GM15510 (cell line): Measurements from ENCODE around the gene MED27.

Source experiments
- POLR2A ChIP-seq: IDR thresholded peaks from 3 replicates; pipeline ENCODE4 v1.6.1; 2011; ENCODE audit warnings: borderline replicate concordance; ENCODE audit not compliant: insufficient read length; ENCODE audit errors: extremely low read depth

Gene MED27

DNA sequence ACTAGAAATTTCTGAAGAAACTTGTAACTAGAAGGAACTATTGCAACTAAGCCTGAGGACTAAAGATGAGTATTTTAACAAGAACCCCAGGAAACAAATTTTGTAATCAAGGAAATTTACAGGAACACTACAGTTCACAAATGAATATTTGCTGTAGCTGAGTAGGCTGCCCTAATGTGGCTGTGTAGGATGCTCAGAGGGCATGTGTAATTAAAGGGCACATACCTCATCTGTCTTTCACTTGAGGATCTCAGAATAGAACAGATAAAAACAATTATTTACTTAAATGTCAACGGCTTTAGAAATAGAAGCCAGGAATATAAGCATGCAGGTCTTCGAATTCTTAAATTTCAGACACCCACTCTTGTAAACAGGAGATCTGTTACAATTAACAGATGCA lies 119.8 kb downstream of the MED27 start:
- TF ChIP-seq POLR2A: no peak

DNA sequence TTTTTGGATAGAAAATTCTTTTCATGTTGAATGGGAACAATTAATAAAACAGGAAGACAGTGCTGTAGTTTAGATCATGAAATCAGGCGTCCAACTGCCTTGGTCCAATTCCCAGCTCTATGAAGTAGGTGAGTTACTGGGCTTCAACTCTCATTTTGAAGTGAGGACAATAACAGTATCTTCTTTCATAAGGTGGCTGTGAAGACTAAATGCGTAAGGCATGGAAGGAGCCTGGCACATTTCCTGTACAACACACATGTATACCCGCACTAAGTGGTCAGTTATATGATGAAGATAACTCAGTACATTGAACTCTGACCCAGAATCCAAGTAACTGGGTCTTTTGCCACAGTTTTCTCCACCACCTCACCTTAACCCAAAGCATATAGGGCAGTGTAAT lies 120.6 kb downstream of the MED27 start:
- no peak for TF ChIP-seq POLR2A

DNA sequence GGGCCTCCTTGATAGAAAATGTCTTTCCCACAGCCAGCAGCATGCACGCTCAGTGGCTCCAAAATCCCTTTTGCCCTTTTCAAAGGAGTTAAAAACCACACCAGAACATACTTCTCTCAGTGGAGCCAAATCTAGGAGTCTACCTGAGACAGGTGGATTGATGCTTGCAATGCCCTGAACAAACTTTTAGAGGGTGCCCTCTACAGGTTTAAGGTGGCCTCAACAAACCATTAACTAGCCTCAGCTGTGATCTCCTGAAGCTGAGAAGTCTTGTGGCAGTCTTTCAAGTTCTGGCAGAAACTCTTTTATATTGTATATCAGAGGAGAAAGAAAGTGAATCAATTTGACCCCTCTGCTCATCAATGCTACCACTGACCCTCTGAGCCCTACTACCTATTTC lies 125.4 kb downstream of the MED27 start:
- TF ChIP-seq POLR2A: no peak

DNA sequence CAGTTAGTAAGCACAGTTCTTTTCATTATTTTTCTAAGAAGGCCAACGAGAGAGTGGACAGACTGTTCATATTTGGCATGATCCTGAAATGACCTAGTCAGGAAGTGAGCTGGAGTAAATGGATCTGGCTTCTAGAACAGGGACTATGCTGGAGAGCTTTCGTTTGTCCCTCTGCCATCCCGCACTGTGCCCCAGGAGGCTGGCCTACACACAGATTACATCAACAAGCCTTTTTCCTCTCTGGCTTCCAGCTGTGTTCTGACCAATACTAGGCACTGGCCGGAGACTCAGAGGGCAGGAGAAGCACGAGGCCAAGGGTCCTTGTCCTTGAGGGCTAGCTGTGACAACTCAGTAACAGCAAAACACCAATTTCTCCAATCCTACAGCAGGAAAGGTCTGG lies 127.8 kb downstream of the MED27 start:
- TF ChIP-seq POLR2A: no peak

DNA sequence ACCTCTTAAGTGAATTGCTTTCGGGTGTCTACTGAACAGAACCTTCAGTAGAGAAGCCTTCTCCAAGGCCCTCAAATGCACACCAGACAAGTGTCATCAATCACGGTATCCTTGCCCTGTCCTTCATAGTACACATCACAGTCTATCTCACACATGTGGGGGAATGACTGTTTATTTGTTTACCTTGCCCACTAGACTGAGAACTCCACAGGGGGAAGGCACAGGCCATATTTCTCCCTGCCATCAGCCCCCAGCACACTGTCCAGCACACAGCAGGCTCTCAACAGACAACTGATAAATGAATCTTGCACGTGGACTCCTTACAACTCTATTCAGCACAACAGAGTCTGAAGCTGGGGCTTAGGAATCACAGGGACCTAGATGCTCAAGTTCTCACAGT lies 128.5 kb downstream of the MED27 start:
- TF ChIP-seq POLR2A: no peak

DNA sequence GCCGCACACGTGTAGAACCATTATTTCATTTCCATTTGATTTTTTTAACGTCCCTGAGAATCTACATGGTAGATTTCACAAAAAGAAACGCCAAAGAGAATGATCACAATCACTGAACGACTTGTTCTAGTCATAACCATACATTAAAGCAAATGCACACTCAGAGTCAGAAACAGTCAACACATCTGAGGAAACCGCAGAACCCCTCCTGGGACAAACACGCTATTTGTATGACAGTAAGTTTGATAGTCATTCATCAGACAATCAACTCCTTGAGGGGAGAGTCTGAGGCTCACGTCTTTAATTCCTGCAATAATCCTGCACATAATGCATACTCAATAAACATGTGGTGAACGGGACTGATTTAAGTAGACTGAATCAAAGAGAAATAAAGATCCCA lies 129.2 kb downstream of the MED27 start:
- no peak for TF ChIP-seq POLR2A

DNA sequence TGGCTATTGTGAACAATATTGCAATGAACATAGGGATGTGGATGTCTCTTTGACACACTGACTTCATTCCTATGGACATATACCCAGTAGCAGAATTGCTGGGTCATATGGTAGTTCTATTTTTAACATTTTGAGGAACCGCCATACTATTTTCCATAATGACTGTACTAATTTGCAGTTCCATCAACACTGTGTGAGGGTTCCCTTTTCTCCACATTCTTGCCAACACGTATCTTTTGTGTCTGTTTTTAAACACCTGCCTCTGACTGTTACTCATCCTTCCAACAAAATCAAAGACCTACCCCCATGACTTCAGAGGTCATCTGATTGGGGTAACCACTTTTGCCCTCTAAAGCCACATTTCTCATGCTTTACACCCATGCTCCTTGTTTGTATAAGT lies 133.5 kb downstream of the MED27 start:
- TF ChIP-seq POLR2A: no peak

DNA sequence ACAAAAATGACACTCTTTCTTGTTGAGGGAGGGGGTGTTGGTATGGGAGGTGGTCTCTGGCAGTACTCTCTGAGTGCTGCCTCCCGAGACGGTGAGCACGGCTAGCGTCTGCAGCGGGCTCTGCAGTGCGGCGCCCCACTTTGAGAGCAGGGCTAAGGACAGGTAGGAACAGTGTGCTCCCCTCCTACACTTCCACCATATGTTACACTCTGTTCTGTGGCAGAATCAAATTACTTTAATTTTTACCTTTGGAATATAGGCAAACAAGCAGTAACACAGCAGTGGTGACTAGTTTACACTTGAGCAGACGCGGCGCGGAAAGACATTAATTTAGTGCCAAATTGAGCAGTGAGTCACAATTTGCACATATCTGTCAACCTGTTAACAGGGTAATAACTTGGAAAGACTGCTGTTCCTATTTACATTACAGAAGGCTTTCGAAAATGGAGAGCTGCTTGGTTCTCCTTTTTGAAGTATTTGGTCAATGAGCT lies 136.3 kb downstream of the MED27 start:
- no peak for TF ChIP-seq POLR2A

DNA sequence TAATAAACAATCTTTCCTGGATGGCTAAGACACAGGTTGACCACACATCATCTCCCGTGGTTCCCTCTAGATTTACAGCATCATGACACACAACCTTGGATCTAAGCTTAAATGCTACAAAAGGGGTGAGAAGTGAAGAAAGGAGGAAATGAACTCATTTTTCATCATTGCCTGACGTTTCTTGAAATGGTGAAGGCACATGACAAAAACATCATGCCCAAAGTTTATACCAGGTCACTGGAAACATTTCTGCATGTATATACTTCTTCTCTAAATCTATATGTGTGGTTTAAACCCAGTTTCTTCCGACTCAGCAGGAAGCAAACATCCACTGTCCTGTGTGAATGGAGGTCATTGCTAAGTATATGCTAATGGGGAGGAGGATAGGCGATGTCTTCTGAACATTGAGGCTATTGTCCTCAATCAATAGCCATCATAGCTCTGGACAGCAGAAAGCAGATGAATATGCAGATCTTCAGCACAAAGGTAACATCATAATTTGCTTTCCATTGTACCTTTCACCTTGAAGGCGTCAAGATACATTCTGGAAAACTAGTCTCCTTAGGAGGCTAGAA lies 137.4 kb downstream of the MED27 start:
- no peak for TF ChIP-seq POLR2A

DNA sequence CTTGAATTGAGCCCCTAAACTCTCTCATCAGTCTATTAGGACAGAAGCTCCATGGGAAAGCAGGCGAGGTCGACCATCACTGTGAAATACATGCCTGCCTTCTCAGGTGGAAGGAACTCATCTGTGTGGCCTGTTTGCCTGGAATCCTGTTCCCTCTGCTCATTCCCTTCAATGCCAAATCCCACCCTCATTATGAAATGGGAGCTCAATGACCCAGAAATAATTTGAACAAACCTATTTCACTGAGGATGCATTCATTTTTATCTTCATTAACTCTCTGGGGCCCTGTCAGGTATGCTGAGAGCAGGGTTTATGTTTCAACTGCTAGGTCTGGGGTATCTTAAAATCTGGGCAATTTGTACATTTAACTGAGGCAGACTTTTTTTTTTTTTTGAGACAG lies 142.2 kb downstream of the MED27 start:
- TF ChIP-seq POLR2A: no peak

DNA sequence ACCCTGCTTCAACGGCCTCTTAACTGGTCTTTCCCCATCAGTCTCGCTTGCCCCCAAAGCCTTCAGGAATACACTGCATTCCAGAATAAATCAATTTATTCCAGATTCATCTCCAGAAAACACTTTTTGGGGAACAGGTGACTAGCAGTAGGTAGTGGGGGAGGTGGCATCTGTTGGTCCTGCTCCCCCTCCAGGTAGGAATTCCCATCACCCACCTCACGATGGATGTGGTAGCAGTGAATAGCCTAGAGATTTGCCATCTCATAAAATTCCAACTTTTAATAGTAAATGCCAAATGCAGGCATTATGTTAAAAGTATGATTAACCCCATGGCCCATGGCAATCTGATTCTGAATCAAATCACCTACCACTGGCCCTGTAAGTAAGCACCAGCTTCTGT lies 142.7 kb downstream of the MED27 start:
- TF ChIP-seq POLR2A: no peak

DNA sequence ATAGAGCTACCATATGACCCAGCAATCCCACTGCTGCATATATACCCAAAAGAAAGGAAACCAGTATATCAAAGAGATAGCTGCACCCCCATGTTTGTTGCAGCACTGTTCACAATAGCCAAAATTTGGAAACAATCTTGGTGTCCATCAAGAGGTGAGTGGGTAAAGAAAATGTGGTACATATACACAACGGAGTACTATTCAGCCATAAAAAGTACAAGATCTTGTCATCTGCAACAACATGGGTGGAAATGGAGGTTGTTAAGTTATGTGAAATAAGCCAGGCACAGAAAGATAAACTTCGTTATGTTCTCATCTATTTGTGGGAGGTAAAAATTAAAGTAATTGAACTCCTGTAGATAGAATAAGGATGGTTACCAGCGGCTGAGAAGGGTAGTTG lies 145.0 kb downstream of the MED27 start:
- no peak for TF ChIP-seq POLR2A

DNA sequence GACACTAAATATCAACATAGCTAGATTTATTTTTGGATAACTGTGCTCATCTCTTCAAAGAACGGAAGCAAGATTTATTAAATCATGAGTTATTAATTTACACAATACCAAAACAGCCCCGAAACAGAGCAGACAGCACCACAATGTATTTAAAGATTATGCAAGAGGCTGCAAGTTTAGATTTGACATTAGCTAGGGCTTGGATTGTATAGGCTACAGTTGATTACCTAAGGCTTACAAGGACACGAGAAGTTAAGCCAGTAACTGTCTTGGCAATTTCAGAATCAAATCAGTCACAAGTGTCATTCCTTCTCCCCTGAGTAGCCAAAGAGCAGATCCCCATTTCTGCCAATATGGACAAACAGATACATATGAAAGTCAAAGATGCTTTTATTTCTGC lies 152.6 kb downstream of the MED27 start:
- TF ChIP-seq POLR2A: no peak

DNA sequence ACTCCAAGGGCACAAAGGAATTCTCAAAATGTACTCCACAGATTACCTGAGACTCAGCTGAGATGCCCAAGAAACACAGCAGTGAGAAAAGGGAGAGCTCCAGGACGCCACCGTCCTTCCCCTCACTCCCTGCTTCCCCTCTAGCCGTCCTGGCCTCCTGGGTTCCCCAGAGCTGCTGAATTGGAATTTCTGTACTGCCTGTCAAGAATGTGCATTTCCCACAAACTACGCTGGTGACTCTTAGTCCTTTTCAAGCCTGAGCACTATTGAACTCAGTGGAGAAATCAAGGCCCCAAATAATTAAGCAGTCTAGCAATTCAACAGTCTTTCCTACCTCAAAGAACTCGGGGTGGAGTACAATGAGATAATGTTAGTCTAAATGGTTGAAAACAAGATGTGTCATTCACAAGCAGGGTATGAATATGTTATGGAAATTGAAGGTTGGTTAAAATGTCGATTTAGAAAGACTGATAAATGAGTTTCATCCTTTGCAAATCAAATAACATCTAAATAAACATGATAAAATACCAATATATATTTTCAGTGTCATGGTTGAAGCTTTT lies 153.2 kb downstream of the MED27 start:
- no peak for TF ChIP-seq POLR2A

DNA sequence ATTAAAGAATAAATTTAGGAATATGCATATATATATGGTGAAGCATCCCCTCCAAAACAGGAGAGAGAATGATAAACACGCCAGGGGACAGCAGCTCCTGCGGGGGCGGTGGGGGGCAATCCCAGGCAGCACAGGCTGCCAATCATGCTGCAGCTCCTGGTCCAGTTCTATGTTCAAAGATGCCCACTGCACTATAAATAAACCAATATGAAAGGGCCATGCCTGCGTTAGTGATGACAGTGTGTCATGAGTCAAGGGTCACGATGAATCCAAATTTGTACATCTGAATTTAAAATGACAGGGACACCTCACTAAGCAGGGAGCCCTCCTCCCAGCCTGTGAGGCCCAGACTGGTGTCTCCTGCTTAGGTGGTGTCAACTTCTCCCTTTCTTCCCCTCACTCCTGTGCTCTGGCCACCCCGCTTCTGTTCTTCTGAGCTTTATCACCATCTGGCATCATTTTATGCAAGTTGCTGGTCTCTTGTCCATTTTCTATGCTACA lies 153.9 kb downstream of the MED27 start:
- TF ChIP-seq POLR2A: no peak

DNA sequence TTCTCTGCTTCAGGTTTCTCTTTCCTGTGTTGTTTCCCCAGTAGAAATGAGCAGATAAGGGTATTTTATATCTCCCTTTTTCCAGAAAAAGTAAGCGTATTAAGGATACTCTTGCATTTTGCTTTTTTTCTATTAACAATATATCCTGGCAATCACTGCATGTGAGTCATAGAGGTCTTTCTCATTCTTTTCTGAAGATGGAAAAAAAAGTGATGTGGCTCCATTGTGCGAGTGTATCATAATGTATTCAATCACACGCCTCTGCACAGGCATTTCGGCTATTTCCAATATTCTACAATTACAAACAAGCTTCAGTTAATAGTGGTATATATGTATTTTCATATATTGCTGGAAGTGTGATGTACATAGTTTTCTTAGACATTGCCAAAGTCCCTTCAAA lies 155.9 kb downstream of the MED27 start:
- no peak for TF ChIP-seq POLR2A
